DMS53 (cell line): ENCODE results near the gene VWA3A.
"Not testable (repeated sequence)": the region's sequence is repeated elsewhere in the genome, so short reads cannot be mapped to it uniquely, and the experiment has no call there.

Experiments
- DNase-seq: peaks from one replicate; lab custom pipeline; 2025; lab: John Stamatoyannopoulos, UW

VWA3A gene, protein sequence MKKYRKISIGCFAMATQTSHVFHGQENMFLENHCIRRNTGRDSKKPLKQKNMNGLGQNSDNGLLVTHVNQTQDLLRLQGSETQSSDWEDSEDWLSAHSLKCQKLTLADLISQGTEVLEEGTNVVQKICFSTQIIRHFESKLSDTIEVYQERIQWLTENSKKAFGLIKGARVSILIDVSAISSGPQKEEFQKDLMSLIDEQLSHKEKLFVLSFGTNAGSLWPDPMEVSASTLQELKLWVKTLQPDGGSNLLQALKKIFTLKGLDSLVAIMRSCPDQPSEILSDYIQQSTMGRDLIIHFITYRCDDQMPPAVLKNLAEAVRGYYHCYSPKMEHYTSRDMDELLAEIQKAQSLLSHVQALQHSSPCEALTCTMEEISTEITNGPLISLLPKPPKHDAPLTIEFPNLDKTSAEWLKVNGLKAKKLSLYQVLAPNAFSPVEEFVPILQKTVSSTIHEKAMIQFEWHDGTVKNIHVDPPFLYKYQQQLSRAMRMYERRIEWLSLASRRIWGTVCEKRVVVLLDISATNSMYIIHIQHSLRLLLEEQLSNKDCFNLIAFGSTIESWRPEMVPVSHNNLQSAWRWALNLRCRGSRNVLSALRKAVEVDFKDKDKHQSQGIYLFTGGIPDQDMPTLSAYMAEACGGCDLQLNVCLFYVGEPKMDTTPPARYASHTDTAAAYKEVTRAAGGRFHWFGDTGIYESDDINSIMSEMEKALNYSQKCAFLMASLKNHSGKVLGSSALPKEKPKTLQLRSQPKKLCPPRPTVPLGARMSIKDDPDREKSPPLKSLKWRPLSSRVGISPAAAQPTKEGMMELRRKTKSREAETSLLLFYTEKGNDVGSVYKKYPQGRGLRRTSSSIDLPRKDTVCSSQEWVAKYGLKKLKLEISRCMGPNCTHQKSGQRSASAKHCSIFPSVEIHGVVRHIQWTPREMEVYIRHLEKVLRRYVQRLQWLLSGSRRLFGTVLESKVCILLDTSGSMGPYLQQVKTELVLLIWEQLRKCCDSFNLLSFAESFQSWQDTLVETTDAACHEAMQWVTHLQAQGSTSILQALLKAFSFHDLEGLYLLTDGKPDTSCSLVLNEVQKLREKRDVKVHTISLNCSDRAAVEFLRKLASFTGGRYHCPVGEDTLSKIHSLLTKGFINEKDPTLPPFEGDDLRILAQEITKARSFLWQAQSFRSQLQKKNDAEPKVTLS

DNA sequence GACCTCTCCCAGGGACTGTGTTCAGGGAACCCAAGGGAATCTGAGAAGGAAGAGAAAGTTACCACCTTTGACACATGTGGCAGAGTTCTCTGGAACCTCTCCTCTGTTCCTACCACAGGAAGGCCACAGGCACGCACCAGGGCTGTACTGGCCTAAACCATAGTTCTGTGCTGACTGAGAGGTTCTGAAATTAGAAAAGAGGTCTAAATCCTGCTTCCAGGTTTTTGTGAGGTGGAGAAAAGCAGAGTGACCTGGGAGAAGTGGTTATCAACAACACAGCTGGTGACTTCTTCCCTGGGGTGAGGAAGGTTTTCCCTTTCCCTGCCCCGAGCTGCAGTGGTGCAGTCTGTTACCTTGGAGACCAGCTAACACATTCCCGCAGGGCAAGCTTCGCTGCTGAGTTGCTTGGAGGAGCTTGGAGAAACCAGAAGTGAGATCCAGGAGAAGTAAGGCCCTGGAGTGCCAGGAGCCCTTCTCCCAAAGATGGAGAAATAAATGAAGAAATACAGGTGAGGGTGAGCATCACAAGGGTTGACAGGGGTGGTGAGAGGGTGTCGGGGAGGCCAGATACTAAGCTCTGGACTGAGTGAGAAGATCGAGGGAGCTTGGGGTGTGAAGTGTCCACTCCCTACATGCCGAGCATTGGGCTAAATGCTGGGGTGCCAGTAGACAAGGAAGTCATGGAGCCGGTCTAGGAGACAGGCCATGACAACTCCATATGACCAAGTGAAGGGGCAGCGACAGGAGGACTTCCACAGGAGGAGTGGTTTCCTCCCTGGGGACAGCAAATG lies at the start of gene VWA3A:
VWA3A (plus strand) TSS at position 399 of the 791 bp plus-strand sequence; CDS start at position 496, 97 bp downstream.
- DNase-seq: peak; percentile 10

DNA sequence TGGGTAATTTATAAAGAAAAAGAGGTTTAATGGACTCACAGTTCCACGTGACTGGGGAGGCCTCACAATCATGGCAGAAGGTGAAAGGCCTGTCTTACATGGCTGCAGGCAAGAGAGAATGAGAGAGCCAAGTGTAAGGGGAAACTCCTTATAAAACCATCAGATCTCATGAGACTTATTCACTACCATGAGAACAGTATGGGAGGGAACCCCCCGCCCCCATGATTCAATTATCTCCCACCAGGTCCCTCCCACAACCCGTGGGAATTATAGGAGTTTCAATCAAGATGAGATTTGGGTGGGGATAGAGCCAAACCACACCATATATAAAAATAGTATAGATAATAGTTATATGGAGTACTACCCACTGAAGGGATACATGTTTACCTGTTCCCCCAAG lies 48.5 kb upstream of the VWA3A start:
- DNase-seq: not testable (repeated sequence)

DNA sequence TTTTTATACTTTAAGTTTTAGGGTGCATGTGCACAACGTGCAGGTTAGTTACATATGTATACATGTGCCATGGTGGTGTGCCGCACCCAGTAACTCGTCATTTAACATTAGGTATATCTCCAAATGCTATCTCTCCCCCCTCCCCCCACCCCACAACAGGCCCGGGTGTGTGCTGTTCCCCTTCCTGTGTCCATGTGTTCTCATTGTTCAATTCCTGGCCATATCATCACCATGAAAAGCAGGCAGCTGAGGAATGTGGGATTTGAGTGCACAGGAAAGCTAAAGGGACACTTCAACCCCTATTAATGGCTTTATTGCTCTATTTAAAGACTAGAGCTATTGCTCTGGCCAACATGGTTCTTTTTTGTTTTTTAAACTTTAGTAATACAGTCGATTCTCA lies 46.5 kb upstream of the VWA3A start:
- DNase-seq: not testable (repeated sequence)

DNA sequence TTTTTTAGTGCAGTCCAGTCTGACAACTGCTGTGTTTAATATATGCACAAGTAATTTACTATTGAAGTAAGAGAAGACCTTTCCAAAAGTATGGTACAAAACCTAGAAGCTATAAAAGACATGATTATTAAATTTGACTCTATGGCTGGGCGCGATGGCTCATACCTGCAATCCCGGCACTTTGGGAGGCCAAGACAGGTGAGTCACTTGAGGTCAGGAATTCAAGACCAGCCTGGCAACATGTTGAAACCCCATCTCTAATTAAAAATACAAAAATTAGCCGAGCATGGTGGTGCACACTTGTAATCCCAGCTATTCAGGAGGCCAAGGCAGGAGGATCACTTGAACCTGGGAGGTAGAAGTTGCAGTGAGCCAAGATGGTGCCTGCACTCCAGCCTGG lies 41.4 kb upstream of the VWA3A start:
- DNase-seq: no peak

DNA sequence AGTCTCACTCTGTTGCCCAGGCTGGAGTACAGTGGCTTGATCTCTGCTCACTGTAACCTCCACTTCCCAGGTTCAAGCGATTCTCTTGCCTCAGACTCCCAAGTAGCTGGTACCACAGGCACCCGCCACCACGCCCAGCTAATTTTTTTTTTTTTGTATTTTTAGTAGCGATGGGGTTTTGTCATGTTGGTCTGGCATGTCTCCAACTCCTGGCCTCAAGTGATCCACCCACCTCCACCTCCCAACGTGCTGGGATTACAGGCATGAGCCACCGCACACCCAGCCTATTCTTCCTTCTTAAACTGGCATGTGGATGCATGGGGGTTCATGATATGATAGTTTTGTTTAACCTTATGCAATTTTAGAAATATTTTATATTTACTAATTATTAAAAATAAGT lies 39.4 kb upstream of the VWA3A start:
- no peak for DNase-seq

DNA sequence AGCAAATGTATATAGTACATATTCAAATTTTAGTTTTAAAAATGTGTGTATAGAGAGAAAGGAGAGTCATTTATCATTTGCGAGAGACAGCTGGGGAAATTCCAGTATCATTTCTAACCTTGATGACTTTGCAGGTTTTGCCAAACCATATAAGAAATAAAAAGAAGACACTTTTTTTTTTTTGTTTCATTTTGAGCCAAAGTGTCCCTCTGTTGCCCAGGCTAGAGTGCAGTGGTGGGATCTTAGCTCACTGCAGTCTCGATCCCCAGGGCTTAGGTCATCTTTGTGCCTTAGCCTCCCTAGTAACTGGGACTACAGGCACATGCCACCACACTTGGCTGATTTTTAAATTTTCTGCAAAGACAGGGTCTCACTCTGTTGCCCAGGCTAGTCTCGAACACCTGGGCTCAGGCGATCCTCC lies 38.4 kb upstream of the VWA3A start:
- no peak for DNase-seq

DNA sequence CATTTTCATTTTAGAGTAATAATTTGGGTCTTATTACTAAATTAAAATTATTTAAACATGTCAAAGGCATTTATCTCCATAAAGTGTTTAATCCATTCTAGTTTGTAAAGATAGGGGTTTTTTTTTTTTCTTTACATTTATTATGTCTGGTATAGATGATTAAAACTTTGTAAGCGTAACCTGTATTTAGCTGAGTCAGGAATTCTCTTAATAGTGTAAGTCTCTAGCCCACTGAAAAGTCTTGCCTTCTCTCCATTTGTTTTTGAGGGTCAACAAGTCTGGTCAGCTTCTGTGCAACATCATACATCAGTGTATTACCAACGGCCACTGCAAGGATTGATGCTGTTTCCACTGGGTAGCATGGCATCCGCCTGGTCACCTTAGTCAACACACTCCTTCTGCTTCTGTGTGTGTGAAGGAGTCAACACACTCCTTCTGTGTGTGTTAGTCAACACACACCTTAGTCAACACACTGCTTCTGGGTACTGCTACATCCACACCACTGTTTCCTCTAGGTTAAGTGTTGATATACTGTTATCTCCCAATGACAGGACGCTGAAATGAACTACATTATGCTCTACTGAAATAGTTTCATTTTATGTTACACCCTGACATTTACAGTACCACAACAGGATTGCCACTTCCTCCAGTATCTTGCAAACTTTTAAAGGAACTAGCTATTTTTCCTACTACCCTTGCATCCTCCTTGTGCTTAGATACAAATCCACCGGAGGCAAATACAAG lies 37.3 kb upstream of the VWA3A start:
- DNase-seq: no peak

DNA sequence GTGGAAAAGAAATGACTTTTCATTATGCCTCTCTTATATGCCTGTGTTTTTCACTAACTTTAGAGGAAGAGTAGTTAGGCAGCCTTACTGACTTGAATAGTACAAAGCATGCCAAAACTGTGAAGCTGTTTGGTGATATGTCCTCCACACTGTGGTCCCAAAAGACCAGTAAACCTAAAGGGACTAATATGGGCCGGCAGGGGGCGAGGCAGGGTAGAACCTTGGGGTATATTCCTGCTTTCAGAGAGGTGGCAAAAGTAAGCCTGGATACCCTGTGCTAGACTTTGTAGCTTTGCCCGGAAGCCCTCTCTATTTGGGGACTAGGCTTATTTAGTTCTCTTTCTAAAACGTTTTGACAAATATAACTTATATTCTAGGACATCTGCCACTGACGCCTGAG lies 36.5 kb upstream of the VWA3A start:
- no peak for DNase-seq

DNA sequence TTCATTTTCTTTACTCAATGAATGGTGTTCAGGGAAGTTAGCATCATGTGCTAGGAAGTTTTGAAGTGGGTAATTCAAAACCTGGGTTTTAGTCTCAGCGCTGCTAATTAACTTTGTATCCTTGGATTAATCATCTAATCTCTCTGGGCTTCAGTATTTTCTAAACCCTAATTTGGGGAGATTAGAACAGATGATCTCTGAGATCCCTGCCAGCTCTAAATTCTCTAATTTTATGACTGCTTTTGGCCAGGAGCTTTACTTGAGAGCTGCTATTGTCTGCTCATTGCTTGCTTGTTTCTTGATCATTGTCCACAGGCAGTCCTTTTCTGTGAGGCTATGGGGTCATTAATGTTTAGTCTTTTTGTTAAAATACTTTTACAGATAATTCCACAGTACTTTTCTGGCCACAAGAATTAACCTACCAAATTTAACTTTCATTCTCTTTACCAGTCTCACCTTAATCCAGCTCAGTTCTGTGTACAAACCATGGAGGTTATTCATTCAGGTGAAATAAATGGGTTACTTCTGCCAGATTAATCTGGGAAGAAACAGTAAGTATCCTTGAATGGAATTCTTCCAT lies 28.4 kb upstream of the VWA3A start:
- no peak for DNase-seq

DNA sequence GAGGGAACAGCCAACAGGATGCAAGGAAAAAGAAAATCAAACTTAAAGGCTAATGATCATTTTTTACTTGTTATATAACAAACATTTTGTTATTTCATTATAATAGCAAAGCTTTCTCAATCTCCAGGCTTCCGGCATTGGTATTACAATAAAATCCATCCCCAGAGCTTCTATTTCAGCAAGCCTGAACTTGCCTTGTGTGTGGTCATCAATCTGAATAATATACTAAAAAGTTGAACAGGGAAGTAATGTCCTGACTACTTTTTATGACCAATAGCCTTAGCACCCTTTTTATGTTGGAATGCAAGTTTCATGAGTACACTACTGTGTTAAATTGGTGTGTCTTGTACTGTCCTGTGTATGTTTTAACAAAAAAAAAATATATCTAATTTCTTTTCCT lies 27.1 kb upstream of the VWA3A start:
- no peak for DNase-seq

DNA sequence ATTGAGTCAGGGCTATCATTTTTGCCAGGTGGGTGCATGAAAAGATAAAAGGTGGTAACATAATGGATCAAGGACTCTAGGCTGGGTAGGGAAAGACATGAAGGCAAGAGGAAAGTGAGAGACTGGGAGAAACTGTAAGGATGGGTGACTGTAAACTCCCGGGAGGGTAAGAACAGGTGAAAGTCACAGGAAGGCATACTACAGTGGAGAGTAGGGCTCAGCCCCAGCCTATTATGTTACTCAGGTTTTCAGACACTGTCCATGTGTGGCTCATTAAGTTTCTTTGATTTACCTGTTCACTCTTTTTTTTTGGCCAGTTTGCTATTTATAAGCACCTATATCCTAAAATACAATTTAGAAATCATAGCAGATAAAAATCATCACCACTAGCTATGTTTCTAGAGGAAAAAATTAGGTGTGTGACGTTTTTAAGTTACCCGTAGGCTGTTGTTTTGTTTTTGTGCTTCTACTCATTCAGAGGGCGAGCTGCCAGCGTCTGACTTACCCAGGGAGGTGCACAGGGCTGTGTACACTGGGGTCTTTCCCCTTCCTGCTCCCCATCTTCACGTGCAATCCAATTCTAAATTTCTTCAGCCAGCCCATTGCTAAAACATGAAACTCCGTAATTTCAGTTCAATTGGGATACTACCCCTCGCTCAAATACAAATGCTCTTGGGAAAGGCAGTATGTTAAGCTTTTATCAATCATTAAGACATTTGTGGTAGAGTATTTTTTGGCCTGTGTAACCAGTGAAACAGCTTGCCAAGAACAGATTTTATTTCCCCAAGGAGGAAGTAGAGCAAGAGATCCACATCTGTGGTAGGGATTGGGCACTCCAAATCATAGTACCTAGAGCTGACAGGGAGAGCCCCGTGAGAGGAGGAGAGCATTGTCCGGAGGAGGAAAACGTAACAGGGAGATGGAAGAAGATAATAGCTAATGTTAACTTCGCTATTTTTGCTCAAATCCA lies 21.7 kb upstream of the VWA3A start:
- DNase-seq: no peak

DNA sequence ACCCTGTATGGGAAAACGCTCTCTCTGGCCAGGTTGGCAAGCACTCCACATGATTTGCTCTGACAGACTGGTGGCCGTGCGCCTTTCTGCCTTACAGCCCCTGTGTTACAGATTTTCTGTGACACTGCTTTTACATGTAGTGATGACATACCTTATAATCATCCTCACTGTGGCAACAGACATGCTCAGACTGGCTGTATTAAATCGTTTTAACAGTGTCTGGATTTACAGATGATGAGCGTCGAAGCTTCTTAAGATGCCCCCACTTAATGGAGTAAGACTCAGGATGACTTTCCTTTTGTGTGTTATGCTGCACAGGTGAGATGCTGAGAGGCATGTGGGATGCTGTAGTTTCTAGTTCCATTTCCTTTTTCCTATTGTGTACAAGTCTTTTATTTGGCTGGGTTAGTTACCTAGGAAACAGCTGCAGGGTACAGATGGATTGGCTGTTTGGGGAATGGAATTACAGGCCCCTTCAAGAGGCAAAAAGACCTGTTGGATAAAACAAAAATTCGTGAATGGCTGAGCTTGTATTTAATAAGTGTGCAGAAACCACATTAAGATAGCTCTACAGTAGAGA lies 20.9 kb upstream of the VWA3A start:
- DNase-seq: no peak

DNA sequence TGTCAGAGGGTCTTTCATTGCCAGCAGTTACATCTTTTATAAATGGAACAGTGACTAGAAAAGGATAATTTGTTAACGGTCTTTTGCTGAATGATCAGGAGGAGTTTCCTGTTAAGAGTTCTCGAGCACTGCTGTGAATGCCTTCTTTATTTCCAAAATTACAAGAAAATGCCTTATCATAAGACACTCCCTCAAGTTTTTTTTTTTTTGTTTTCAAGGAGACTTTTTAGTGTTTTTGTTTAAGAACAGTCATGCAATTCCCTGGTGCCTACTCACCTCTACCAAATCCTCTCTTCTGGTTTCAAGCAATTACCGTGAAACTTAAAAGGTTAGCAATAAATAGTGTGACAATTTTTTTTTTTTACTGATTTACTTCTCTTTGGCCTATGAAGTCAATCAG lies 19.0 kb upstream of the VWA3A start:
- no peak for DNase-seq

DNA sequence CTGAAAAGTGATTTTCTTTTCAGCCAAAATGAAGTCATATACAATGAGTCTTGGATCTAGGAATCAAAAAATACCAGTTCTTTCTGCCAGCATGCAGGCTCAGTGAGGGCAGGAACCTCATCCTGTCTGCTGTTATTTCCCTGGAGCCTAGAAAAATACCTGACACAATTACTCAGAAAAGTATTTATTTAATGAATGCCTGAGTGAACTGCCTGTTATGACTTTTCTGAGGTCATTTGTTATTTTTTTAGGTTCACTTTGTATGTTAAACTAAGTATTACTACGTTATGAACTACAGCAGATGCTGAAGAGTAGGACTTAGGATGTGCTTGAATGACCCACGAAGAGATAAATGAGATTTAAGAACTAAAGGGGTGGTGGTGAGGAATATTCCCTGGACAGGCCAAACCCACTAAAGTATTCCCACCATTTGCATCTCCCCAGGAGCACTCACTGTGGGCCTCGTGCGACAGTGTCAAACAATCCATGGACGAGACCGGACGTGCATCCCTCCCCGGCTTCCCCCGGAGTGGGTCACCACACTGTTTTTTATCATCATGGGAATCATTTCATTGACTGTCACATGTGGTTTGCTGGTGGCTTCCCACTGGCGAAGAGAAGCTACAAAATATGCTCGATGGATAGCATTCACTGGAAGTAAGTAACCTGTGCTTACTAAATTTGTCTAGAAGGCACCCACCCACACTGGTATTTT lies 17.1 kb upstream of the VWA3A start:
- DNase-seq: no peak

DNA sequence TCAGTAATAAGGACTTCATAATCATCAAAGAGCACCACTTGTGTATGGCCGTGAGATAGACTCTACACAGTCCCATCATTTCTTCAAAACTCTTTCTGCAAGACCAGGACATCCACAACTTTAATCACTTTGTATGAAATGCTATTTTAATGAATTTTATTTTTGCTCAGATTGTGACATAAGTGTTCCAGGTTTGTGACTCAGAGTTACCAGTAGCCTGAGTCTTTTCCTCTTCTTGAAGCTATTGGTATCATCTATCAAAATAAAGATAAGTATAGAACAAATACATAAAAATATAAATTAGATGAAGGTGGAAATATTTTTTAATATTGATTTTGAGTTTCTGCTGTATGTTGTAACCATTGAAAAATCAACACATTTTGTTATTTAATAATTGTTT lies 16.6 kb upstream of the VWA3A start:
- DNase-seq: no peak

DNA sequence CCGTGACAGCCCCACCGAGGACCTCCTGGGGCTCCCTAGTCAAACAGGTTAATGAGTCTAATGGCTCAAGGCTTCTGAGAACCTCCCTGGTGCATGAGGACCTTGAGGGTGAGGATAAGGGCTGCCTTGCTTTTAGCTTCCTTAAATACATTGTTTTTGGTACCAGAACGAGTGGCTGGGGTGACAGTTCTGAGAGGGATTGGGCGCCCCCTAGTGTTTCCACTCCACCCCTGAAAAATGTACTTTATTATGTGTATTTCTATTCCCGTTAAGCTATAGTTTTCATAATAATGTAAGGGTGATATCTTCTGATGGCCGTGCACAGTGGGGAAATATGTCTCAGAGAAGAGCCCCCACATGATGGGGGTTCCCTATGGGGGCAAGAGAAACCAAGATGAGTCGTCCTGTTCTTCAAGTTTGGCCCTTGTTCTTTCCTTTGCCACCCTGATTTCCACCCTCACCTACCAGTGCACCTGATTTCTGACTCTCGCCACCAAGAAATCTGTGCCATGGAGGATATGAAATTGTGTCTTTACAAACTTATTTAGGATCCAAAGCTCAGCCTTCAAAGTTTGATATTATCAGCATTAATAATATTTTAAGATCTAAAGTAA lies 14.5 kb upstream of the VWA3A start:
- peak; percentile 67 for DNase-seq

DNA sequence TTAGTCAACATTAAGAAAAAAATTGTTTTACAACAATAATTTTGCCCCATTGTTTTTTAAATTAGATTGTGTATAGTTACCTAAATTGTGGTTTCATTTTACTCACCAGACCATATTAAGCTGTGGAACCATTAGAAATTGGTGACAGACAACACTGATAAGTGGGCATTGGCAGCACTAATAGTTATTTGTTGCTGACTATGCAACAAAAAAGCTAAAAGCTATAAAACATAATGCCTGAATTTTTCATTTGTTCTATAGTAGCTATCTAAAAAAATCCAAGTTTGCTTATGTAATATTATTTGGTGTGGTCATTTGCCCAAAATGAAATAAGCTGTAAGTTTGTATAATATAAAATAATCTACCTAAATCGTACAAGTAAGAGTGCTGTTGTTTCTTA lies 13.7 kb upstream of the VWA3A start:
- no peak for DNase-seq

DNA sequence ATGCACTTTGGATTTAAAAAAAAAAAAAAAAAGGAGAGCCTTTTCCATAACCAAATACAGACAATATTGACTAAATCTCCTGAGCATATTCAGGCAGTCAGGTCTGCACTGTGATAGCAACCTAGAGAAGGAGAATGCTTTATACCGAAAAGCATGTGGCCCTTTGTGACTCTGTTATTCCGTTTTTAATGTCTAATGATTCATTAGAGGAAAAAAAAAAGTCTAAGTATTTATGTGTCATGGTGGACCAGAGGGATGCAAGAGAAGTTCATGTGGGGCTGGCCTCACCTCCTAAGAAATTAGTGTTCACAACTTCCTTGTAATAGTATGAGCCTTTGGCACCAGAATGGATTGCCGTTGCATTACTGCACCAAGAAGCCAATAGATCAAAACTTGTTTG lies 11.3 kb upstream of the VWA3A start:
- DNase-seq: no peak
